Measurements from ENCODE around the gene RAD51B. TPM values are rescaled to one million over a fixed set of nuclear protein-coding genes. Genes with fewer than 3 reads are reported as not detected.
A peak's percentile ranks its signal among the peaks of the same experiment; 100 is the strongest.

The RAD51B gene
- total and polyA plus RNA-seq, 2 of the 13 experiments (the other 11 are each of a cell fraction or from before 2014, with no cell fraction given): 7.0 to 9.5 TPM

DNA sequence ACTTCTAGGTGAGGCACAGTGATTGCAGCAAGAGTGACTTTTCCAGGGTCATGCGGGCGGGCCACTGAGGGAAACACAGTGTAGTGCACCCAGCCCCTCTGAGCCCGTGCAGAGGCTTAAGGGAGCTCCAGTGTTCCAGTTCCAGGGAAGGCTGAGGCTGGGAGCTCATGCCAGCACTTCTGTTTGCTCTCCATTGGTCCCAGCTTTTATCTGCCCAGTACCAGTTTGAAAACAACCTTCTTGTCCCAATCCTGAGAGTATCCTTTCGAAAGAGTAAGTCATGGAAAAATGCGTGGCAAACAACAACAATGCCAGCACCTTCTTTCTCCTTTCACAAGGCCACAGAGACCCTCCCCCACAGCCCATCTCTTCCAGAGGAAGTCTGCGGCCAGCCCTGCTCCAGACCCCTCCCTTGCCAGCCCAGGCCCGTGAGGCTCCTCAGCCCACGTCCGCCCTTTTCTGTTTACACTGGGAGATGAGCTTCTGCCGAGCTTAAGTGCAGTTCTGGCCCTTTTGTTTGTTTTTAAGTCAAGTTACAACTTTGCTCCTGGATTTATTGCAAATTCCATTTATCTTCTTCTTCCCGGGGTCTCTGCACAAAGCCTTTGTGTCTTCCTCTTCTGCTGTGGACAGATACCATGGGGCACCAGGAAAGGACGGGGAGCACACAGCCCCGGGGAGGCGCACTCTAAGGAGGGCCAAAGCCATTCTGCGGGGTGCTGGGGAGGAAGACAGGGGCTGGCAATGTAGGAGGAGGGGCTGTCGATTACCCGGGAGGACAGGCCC is 787.7 kb downstream of the RAD51B start (continued):
- no peak for TF ChIP-seq TOE1 (CRISPR knock-in tag; IDR thresholded peaks at IDR 0.05)
- no peak for TF ChIP-seq HOXA7 (CRISPR knock-in tag; IDR thresholded peaks at IDR 0.05)
- no peak for TF ChIP-seq BRCA1 (CRISPR knock-in tag; IDR thresholded peaks at IDR 0.05)
- TF ChIP-seq, protein P1, sequence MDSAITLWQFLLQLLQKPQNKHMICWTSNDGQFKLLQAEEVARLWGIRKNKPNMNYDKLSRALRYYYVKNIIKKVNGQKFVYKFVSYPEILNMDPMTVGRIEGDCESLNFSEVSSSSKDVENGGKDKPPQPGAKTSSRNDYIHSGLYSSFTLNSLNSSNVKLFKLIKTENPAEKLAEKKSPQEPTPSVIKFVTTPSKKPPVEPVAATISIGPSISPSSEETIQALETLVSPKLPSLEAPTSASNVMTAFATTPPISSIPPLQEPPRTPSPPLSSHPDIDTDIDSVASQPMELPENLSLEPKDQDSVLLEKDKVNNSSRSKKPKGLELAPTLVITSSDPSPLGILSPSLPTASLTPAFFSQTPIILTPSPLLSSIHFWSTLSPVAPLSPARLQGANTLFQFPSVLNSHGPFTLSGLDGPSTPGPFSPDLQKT (CRISPR knock-in tag; IDR thresholded peaks at IDR 0.05; ENCODE audit: borderline replicate concordance): no peak
- TF ChIP-seq ZSCAN12 (CRISPR knock-in tag; IDR thresholded peaks at IDR 0.05): no peak
- 0 out of 2 replicates have a peak, but pooled peaks have one; percentile 60 for TF ChIP-seq ARNT2 (CRISPR knock-in tag; IDR thresholded peaks at IDR 0.05; ENCODE audit: low read depth)
- TF ChIP-seq, protein P2, sequence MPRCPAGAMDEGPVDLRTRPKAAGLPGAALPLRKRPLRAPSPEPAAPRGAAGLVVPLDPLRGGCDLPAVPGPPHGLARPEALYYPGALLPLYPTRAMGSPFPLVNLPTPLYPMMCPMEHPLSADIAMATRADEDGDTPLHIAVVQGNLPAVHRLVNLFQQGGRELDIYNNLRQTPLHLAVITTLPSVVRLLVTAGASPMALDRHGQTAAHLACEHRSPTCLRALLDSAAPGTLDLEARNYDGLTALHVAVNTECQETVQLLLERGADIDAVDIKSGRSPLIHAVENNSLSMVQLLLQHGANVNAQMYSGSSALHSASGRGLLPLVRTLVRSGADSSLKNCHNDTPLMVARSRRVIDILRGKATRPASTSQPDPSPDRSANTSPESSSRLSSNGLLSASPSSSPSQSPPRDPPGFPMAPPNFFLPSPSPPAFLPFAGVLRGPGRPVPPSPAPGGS (CRISPR knock-in tag; IDR thresholded peaks at IDR 0.05): no peak
- peak; percentile 42; the same call in 1 of the 2 replicates for TF ChIP-seq DRAP1 (CRISPR knock-in tag; IDR thresholded peaks at IDR 0.05)
- no peak for TF ChIP-seq KDM1A (CRISPR knock-in tag; IDR thresholded peaks at IDR 0.05)
- peak; percentile 73 for TF ChIP-seq XRCC5 (optimal IDR thresholded peaks at IDR 0.05; ENCODE audit: low read length)
- no peak; the same call in 1 of the 2 replicates for TF ChIP-seq FOXC1 (CRISPR knock-in tag; IDR thresholded peaks at IDR 0.05; ENCODE audit: borderline replicate concordance)
- TF ChIP-seq ZBTB7B (CRISPR knock-in tag; IDR thresholded peaks at IDR 0.05): peak; percentile 80
- TF ChIP-seq ZNF562 (CRISPR knock-in tag; IDR thresholded peaks at IDR 0.05; ENCODE audit: borderline replicate concordance): no peak
- no peak for TF ChIP-seq SMARCC2 (IDR thresholded peaks at IDR 0.05)
- no peak for TF ChIP-seq NR2C2 (CRISPR knock-in tag; IDR thresholded peaks at IDR 0.05; ENCODE audit: borderline replicate concordance)
- TF ChIP-seq NAIF1 (CRISPR knock-in tag; IDR thresholded peaks at IDR 0.05; ENCODE audit: borderline replicate concordance): 0 out of 2 replicates have a peak, but pooled peaks have one; percentile 39
- TF ChIP-seq ZNF414 (CRISPR knock-in tag; IDR thresholded peaks at IDR 0.05): no peak
- TF ChIP-seq ZNF549 (CRISPR knock-in tag; IDR thresholded peaks at IDR 0.05): no peak
- TF ChIP-seq ELF4 (CRISPR knock-in tag; IDR thresholded peaks at IDR 0.05; ENCODE audit: borderline replicate concordance): no peak
- TF ChIP-seq THAP9 (CRISPR knock-in tag; IDR thresholded peaks at IDR 0.05; ENCODE audit: borderline replicate concordance): no peak

Measured in HepG2 (cell line).